Effector memory CD4-positive, alpha-beta T cell (primary cell): ENCODE results near the gene PLEKHB2.

Experiments
- DNase-seq, 3 donors: peaks; one replicate each; pipeline ENCODE4 v3.0.0-alpha.2; 2020
- H3K27ac ChIP-seq: 2 replicates; pipeline ENCODE4 v1.7.0; 2013; ENCODE audit warnings: mild to moderate bottlenecking, low read length, moderate library complexity; ENCODE audit not compliant: insufficient read depth, poor library complexity, severe bottlenecking
- H3K27me3 ChIP-seq: replicated peaks from 2 replicates; pipeline ENCODE4 v1.7.0; 2013; ENCODE audit warnings: mild to moderate bottlenecking, low read length; ENCODE audit not compliant: insufficient read depth, control insufficient read depth, poor library complexity, severe bottlenecking
- H3K36me3 ChIP-seq: 2 replicates; pipeline ENCODE4 v1.7.0; 2013; ENCODE audit warnings: mild to moderate bottlenecking, low read length, moderate library complexity; ENCODE audit not compliant: control insufficient read depth, insufficient read depth
- H3K4me1 ChIP-seq: 2 replicates; pipeline ENCODE4 v1.7.0; 2013; ENCODE audit warnings: low read length, mild to moderate bottlenecking; ENCODE audit not compliant: control insufficient read depth, insufficient read depth, poor library complexity, severe bottlenecking
- H3K4me3 ChIP-seq: 2 replicates; pipeline ENCODE4 v1.7.0; 2013; ENCODE audit warnings: low read length, low read depth, mild to moderate bottlenecking; ENCODE audit not compliant: insufficient read depth, poor library complexity, severe bottlenecking
- H3K9me3 ChIP-seq: 2 replicates; pipeline ENCODE4 v1.7.0; 2013; ENCODE audit warnings: mild to moderate bottlenecking, low read length, moderate library complexity; ENCODE audit not compliant: control insufficient read depth
- total RNA-seq, 3 donors: gene quantifications; one replicate each; lab custom pipeline; 2026; lab: John Stamatoyannopoulos, UW

PLEKHB2 gene, protein sequence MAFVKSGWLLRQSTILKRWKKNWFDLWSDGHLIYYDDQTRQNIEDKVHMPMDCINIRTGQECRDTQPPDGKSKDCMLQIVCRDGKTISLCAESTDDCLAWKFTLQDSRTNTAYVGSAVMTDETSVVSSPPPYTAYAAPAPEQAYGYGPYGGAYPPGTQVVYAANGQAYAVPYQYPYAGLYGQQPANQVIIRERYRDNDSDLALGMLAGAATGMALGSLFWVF
- total RNA-seq: 86.3 to 135 (median 89.8) reads per million in 3 donors

DNA sequence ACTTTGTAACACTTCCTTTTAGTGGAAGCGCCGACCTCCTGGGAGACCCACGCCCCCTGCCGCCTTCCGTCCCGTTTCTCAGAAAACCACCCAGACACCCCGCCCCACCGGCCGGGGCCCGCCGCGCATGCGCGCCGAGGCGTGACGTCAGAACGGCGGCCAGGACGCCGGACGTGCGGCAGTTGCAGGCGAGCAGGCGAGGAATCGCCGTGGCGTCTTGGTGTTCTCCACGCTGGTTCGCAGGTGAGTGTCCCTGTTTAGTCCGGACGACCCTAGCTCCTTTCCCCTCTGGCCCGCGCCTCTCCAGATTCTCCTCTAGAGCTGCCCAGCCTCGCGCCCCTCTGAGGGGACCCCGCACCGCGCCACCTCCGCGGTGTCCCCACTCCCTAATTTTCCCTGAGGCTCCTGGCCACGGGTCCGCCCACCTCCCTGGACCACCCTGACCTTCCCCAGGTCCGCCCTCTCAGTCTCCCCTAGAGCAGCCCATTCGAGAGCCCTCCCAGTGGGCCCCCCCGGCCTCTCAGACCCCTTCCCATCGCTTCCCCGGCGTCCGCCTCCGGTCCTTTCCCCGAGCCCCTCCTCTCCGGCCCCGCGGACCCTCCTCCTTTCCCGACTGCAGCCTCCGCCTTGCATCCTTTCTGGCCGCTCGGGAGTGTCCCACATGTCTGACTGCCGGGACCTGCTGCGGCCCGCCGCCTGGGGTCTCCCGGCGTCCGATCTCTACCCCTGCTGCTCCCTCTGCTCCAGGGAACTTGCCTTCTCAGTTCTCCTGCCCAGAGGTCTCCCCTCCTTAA, at the start of gene PLEKHB2:
PLEKHB2 (plus strand) TSS at position 181 of the 794 bp plus-strand sequence. CDS start 15,606 bp downstream, outside the sequence.
- Histone ChIP-seq H3K27me3 (no peaks in the 10 kb centered on the region), H3K4me1 (peaks cover 23% of the 10 kb centered on the region), H3K36me3 (no peaks in the 10 kb centered on the region), H3K4me3 (peak within 1 kb of the TSS; percentile 83), H3K27ac (peak within 1 kb of the TSS; percentile 96), H3K9me3 (no peaks in the 10 kb centered on the region)
- peak; percentile 86 to 90 (median 89) for DNase-seq

DNA sequence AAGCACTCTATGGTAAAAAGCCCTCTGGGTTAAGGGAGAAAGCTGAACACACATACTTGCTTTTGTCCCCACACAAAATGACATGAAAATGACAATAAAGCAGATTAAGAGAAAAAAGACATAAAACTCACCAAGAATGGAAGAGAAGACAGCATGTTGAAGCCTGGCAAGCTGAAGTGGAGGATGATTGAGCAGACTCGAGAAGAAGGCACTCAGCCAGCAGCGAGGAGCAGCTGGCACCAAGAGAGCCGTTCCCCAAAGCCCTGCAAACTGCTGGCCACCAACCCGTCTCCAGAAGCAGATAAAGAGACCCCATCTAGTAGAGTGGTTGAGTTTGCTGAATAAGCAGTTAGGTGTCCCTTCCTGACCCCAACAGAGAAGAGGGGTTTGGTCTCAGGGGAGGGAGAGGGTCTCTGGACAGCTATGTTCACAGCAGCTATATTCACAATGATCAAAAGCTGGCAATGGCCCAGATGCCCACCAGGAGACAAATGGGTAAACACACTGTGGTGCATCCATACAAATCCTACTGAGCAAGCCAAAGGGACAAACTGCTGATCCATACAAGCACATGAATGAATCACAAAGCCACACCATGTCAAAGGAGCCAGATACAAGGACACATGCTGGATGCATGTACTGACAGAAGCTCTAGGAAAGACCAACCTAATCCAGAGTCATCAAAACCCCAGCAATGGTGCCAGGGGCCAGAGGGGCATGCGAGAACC, 48.8 kb upstream of the PLEKHB2 start:
- Histone ChIP-seq H3K27ac (no peak overlapping the region), H3K9me3 (no peaks in the 10 kb centered on the region), H3K4me1 (no peaks in the 10 kb centered on the region), H3K4me3 (no peak overlapping the region), H3K27me3 (no peaks in the 10 kb centered on the region), H3K36me3 (peaks cover 68% of the 10 kb centered on the region)
- DNase-seq: no peak

DNA sequence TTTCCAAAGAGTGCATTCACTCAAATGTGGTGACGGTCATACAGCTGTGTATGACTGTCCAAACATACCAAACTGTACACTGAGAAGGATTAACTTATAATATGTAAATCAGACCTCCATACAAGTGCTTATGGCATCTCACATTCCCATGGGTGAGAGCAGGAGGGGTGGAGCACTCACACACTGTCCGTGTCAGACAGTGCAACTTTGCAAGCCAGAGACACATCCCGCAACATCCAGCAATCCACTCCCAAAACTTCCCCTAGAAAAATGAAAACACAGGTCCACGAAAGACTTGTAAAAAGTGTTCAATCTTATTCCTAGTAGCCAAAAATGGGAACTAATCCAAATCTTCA, 48.2 kb upstream of the PLEKHB2 start:
- H3K9me3 ChIP-seq: no peaks in the 10 kb centered on the region
- no peak overlapping the region for H3K27ac ChIP-seq
- H3K4me1 ChIP-seq: no peaks in the 10 kb centered on the region
- H3K4me3 ChIP-seq: no peak overlapping the region
- no peaks in the 10 kb centered on the region for H3K27me3 ChIP-seq
- DNase-seq: no peak
- peaks cover 63% of the 10 kb centered on the region for H3K36me3 ChIP-seq

DNA sequence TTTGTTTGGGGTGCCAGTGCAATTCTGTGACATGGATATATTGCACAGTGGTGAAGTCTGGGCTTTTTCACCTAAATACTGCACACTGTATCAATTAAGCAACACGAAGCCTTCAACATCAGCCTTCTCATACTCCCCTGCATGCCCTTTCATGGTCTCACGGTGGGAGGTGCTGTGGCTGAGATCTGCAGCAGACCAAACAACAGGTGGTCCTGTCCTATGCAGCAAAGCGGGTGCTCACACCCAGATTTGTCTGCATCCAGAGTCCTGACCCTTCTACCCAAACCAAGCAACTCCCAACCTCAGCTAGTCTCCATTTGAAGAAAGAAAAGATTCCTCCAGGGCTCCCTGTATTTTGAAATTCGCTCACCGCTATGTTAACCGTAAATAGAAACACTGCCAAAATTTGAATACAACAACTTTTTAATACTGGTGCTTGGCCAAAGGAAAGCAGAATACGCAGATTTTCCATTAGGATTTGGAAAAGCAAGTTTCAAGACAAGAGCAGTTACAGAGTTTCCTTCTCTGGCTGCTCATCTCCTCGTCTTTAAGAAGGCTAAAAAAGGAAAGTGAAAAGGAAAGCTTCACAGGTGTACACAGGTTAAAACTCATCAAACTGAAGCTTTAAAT, 46.8 kb upstream of the PLEKHB2 start:
- H3K4me3 ChIP-seq: no peak overlapping the region
- H3K36me3 ChIP-seq: peaks cover 49% of the 10 kb centered on the region
- H3K9me3 ChIP-seq: no peaks in the 10 kb centered on the region
- H3K27me3 ChIP-seq: no peaks in the 10 kb centered on the region
- DNase-seq: no peak
- H3K27ac ChIP-seq: no peak overlapping the region
- no peaks in the 10 kb centered on the region for H3K4me1 ChIP-seq

DNA sequence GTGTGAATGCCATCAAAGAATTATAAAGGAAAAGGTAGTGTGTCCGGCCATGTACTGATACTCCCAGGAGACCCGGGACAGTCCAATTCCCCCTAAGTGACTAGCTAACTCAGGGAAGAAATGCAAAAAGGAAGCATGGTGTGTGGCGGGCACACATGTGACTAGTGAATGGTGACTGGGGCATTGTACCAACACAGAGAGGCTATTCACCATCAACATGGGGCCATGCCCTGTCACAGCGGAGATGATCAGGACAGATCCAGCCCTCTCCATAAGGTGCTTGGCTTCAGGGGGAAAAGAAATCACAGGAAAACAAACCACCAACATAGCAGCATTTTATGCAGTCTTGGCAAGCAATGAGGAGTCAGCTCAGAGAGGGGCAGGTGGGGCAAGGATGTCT, 46.2 kb upstream of the PLEKHB2 start:
- no peaks in the 10 kb centered on the region for H3K4me1 ChIP-seq
- peaks cover 45% of the 10 kb centered on the region for H3K36me3 ChIP-seq
- no peak for DNase-seq

DNA sequence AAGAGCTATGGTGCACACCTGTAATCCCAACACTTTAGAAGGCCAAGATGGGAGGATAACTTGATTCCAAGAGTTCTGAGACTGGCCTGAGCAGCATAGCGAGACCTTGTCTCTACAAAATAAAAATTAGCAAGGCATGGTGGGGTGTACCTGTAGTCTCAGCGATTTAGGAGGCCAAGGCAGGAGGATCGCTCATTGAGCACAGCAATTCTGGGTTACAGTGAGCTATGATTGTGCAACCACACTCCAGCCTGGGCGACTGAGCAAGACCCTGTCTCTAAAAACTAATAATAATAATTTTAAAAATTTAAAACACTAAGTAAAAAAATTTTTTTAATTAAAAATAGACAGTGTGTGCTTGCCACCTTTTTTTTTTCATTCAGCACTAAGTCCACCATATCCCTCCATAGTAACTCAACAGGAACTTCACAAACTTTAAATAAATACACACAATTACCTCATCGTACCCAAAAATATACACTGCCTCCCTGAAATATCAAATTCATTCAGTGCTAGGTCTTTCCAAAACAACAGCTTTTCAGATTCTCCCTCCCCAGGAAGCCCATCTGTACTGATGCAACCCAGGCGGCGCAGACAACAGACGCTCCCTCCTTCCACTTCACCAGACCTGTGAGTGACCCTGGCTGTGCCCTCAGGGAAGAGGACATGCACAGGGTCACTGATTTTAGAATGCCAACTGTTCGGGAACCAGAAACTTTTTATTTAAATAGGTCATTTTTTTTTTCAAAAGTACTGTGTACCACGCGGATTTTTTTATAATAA, 41.4 kb upstream of the PLEKHB2 start:
- Histone ChIP-seq H3K9me3 (no peaks in the 10 kb centered on the region), H3K27ac (no peak overlapping the region), H3K4me1 (no peaks in the 10 kb centered on the region), H3K27me3 (no peaks in the 10 kb centered on the region), H3K36me3 (peaks cover 22% of the 10 kb centered on the region), H3K4me3 (no peak overlapping the region)
- DNase-seq: no peak

More for the DNA sequence above, 46.2 kb upstream of the PLEKHB2 start:
- no peak overlapping the region for H3K4me3 ChIP-seq
- no peak overlapping the region for H3K27ac ChIP-seq
- H3K9me3 ChIP-seq: no peaks in the 10 kb centered on the region
- no peaks in the 10 kb centered on the region for H3K27me3 ChIP-seq

DNA sequence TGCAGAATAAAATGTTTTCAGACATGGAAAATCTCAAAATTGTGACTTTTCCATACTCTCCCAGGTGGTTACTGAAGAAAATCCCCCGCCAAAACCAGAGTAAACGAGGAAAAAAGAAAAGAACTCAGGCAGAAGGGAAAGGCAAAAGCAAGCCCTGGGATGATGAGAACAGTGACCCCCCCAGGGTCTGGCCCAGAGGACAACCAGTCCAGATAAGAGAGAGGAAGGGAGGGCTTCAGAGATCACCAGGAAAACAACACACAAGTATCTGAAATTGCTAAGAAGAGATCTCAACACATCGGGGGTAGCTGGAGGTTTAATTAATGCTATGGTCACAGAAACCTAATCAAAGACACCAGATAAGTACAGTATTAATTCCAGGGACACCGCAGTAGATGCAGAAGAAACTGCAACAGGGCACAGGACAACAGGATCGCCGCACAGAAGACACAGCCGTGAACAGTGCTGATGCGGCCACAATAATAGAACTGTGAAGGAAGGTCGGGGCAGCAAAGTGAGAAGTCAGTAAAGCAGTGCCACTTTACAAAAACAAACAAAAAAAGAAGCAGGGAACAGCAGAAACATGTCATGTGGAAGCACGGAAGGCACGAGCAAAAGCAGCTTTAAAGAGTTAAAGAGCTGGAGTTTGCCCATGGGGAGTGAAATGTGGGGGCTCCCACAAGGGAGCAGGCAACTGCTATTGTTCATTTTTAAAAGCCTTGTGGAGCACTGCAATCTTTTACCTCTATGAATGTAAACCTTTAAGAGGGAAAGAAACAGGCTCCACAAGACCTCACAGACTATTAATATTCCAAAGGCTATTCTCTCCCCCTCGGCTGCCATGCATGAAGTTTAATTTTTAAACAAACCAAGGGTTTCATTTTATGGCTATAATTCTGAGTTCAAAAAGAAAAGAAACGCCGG, 40.3 kb upstream of the PLEKHB2 start:
- peaks cover 18% of the 10 kb centered on the region for H3K36me3 ChIP-seq

DNA sequence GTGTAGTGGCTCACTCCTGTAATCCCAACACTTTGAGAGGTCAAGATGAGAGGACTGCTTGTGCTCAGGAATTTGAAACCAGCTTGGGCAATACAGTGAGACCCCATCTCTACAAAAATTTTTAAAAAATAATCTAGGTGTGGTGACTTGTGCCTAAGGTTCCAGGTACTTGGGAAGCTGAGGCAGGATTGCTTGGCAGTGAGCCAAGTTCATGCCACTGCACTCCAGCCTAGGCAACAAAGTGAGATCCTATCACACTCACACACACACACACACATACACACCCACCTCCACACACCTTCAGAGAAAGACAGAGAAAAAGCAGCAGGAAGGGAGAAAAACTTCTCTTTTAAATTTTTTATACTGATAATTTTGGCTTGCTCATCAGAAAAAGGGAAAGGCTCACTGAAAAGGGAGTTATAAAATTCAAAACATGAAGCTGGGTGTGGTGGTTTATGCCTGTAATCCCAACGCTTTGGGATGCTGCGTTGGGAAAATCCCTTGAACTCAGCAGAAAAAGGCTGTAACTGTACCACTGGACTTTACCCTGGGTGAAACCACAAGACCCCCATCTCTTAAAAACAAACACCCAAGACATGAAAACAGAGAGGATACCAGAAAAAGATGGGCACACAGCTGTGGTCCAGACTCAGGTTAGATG, 37.5 kb upstream of the PLEKHB2 start:
- Histone ChIP-seq H3K27me3 (no peaks in the 10 kb centered on the region), H3K9me3 (no peaks in the 10 kb centered on the region), H3K4me1 (no peaks in the 10 kb centered on the region), H3K27ac (no peak overlapping the region), H3K4me3 (no peak overlapping the region), H3K36me3 (peaks cover 35% of the 10 kb centered on the region)
- no peak for DNase-seq

More for the DNA sequence above, 40.3 kb upstream of the PLEKHB2 start:
- H3K27me3 ChIP-seq: no peaks in the 10 kb centered on the region
- no peaks in the 10 kb centered on the region for H3K4me1 ChIP-seq
- no peak overlapping the region for H3K4me3 ChIP-seq
- H3K27ac ChIP-seq: no peak overlapping the region
- H3K9me3 ChIP-seq: no peaks in the 10 kb centered on the region
- no peak for DNase-seq
